ENCODE measurements around the gene ZFAND2A.

DNA sequence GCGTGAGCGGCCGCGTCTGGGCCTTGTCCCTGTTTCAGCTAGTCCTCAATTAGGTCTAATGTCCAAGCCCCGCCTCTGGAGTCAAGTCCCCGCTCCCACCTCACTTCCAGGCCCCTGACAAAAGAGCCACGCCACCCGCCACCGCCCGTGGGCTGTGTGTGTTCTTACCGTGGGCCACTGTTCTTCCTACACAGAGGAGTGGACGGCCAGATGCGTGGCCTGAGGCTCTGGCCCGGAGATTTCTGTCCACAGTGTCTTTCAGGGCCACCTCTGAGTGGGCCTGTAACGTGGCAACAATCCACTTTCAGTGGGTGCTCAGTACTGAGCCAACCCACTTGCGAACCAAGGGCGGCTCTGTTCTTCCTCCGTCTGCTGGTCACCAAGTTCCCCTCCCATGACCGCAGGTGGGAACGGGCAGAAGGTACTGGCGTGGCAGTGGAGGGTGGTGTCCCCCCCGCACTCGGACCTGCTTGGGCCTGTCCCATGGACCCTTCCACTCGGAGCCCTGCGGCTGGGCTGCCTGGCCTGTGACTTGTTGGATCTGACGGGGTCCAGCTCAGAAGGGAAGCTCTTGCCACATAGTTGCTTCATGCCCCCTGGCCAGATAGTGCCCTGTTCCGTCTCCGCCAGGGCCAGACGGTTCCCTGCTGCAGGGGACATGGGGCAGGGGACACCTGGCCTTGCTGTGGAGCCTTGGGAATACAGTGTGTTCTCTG is 15.0 kb upstream of the ZFAND2A start:
- TF ChIP-seq POLR2A (IDR thresholded peaks at IDR 0.05) (no peak), EP300 (IDR thresholded peaks at IDR 0.05) (no peak)
